Muscle of leg (tissue), 11 donors: ENCODE measurements around the gene BAG3. TPM values are rescaled to one million over a fixed set of nuclear protein-coding genes. Genes with fewer than 3 reads are reported as not detected.
A peak's percentile ranks its signal among the peaks of the same experiment; 100 is the strongest.

Experiments used
- DNase-seq: peaks from one replicate; pipeline ENCODE4 v3.0.0; 2013
- H3K27ac ChIP-seq: one replicate; pipeline ENCODE4 v1.5.1; 2013; ENCODE audit warnings: mild to moderate bottlenecking, low read length, control low read depth
- H3K27me3 ChIP-seq: one replicate; pipeline ENCODE4 v1.6.1; 2013; ENCODE audit warnings: low read length; ENCODE audit not compliant: control insufficient read depth, insufficient read depth
- H3K36me3 ChIP-seq: one replicate; pipeline ENCODE4 v1.6.1; 2013; ENCODE audit warnings: low read length; ENCODE audit not compliant: control insufficient read depth, insufficient read depth
- H3K4me1 ChIP-seq: one replicate; pipeline ENCODE4 v1.6.1; 2013; ENCODE audit warnings: low read length; ENCODE audit not compliant: control insufficient read depth, insufficient read depth
- H3K4me3 ChIP-seq: one replicate; pipeline ENCODE4 v1.5.1; 2013; ENCODE audit warnings: low read length, control low read depth
- H3K9me3 ChIP-seq: replicated peaks from 2 replicates; pipeline ENCODE4 v1.6.1; 2013; ENCODE audit warnings: low read depth, low read length; ENCODE audit not compliant: control insufficient read depth
- WGBS: methylation state at CpG from one replicate; pipeline ENCODE4 v1.1.5; 2013; ENCODE audit warnings: missing lambda C conversion rate; ENCODE audit not compliant: insufficient coverage; 5-methylcytosine and 5-hydroxymethylcytosine counted together
- polyA plus RNA-seq, 8 donors: library from polyadenylated mRNA; unstranded; fragments of 120-200 nt; gene quantifications; one replicate each; pipeline versions ENCODE4 v1.2.1 to v1.2.3, GENCODE V29; 2013; ENCODE audit warnings: inconsistent platforms in 1 of 8, low replicate concordance in 1 of 8; ENCODE audit not compliant: insufficient read length in 8 of 8, insufficient read depth in 1 of 8
- total RNA-seq: library from RNA; stranded (reverse); fragments of 120-200 nt; gene quantifications from one replicate; pipeline ENCODE4 v1.2.4, GENCODE V29; 2013

BAG3 gene
- total and polyA plus RNA-seq, 9 donors: 9.1 to 45.4 (median 39.5) TPM

GRCh38 chr10:119687192-119688032 lies 36.2 kb downstream of the BAG3 start:
- peaks cover 5% of the 10 kb centered on the region for H3K4me1 ChIP-seq
- no peaks in the 10 kb centered on the region for H3K36me3 ChIP-seq
- WGBS: 40% methylated on average over 1 of the region's 10 CpGs
- H3K27me3 ChIP-seq: no peaks in the 10 kb centered on the region
- no peaks in the 10 kb centered on the region for H3K9me3 ChIP-seq
- DNase-seq: no peak
- no peak overlapping the region for H3K4me3 ChIP-seq
- peak overlapping the region; percentile 6 for H3K27ac ChIP-seq

- no peak overlapping the region for H3K27ac ChIP-seq
- H3K4me3 ChIP-seq: no peak overlapping the region
- H3K4me1 ChIP-seq: peaks cover 5% of the 10 kb centered on the region
- no peaks in the 10 kb centered on the region for H3K36me3 ChIP-seq
- no peaks in the 10 kb centered on the region for H3K9me3 ChIP-seq
- WGBS: 80% methylated on average over 3 of the region's 4 CpGs
- DNase-seq: no peak
- no peaks in the 10 kb centered on the region for H3K27me3 ChIP-seq
Measured at GRCh38 chr10:119688033-119688508, 36.9 kb downstream of the BAG3 start.

- Histone ChIP-seq H3K4me3 (no peak overlapping the region), H3K36me3 (no peaks in the 10 kb centered on the region), H3K27me3 (no peaks in the 10 kb centered on the region), H3K27ac (no peak overlapping the region), H3K9me3 (no peaks in the 10 kb centered on the region), H3K4me1 (peaks cover 5% of the 10 kb centered on the region)
- 60% methylated on average over 4 of the region's 6 CpGs for WGBS
- no peak for DNase-seq
Measured at GRCh38 chr10:119689016-119689580, 37.9 kb downstream of the BAG3 start.

GRCh38 chr10:119691726-119692125 lies 40.5 kb downstream of the BAG3 start:
- DNase-seq: no peak
- Histone ChIP-seq H3K4me3 (no peak overlapping the region), H3K4me1 (peaks cover 5% of the 10 kb centered on the region), H3K27ac (no peak overlapping the region), H3K9me3 (no peaks in the 10 kb centered on the region), H3K27me3 (no peaks in the 10 kb centered on the region), H3K36me3 (no peaks in the 10 kb centered on the region)
- 40% methylated on average over 3 of the region's 3 CpGs for WGBS

GRCh38 chr10:119693262-119693957 lies 42.2 kb downstream of the BAG3 start:
- no peaks in the 10 kb centered on the region for H3K27me3 ChIP-seq
- 77% methylated on average over 3 of the region's 6 CpGs for WGBS
- no peak overlapping the region for H3K4me3 ChIP-seq

GRCh38 chr10:119694608-119695007 lies 43.4 kb downstream of the BAG3 start:
- no peak overlapping the region for H3K4me3 ChIP-seq
- 86% methylated on average over 7 of the region's 7 CpGs for WGBS
- H3K4me1 ChIP-seq: no peaks in the 10 kb centered on the region
- H3K27ac ChIP-seq: no peak overlapping the region
- DNase-seq: no peak
- no peaks in the 10 kb centered on the region for H3K27me3 ChIP-seq
- no peaks in the 10 kb centered on the region for H3K36me3 ChIP-seq
- no peaks in the 10 kb centered on the region for H3K9me3 ChIP-seq

More at GRCh38 chr10:119693262-119693957, 42.2 kb downstream of the BAG3 start:
- H3K4me1 ChIP-seq: no peaks in the 10 kb centered on the region
- no peak overlapping the region for H3K27ac ChIP-seq
- DNase-seq: no peak
- H3K9me3 ChIP-seq: no peaks in the 10 kb centered on the region
- no peaks in the 10 kb centered on the region for H3K36me3 ChIP-seq

GRCh38 chr10:119700321-119700954 lies 49.3 kb downstream of the BAG3 start:
- Histone ChIP-seq H3K4me3 (no peak overlapping the region), H3K4me1 (no peaks in the 10 kb centered on the region), H3K36me3 (no peaks in the 10 kb centered on the region), H3K27me3 (peaks cover 2% of the 10 kb centered on the region), H3K27ac (no peak overlapping the region), H3K9me3 (no peaks in the 10 kb centered on the region)
- DNase-seq: no peak
- no CpG with 5 or more reads among the region's 4 CpGs for WGBS

GRCh38 chr10:119701861-119702260 lies 50.7 kb downstream of the BAG3 start:
- no peak for DNase-seq
- H3K4me1 ChIP-seq: peaks cover under 1% of the 10 kb centered on the region
- peaks cover 2% of the 10 kb centered on the region for H3K27me3 ChIP-seq
- WGBS: no CpG with 5 or more reads among the region's 7 CpGs
- no peaks in the 10 kb centered on the region for H3K36me3 ChIP-seq
- H3K9me3 ChIP-seq: no peaks in the 10 kb centered on the region
- H3K27ac ChIP-seq: no peak overlapping the region
- no peak overlapping the region for H3K4me3 ChIP-seq

- no peak for DNase-seq
- H3K36me3 ChIP-seq: no peaks in the 10 kb centered on the region
- H3K4me3 ChIP-seq: no peak overlapping the region
- WGBS: 100% methylated on average over 1 of the region's 2 CpGs
- no peak overlapping the region for H3K27ac ChIP-seq
- H3K9me3 ChIP-seq: no peaks in the 10 kb centered on the region
- peaks cover 2% of the 10 kb centered on the region for H3K4me1 ChIP-seq
- peaks cover 2% of the 10 kb centered on the region for H3K27me3 ChIP-seq
Measured at GRCh38 chr10:119702583-119702982, 51.4 kb downstream of the BAG3 start.
